ENCODE data around the gene SBSN.
A peak's percentile ranks its signal among the peaks of the same experiment; 100 is the strongest.

Gene SBSN

DNA sequence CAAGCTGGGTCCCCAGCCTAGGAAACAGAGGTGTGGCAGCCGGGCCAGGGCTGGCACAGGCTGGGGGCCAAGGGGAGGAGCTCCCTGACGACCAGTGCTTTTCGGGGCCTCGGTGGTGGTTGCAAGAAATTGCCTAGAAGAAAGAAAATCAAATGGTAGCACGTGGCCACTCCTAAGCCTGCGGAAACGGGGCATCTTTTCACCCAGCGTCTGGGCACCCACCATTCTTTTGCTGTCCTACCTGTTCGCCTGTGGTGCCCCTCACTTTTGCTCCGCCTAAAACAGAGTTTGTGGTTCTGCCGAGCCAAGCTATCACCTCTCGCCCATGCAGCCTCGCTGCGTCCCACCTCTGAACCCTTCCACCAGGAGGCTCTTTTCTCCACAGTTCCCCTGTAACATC lies 30.7 kb downstream of the SBSN start:
- H3K4me3 ChIP-seq (replicated peaks; ENCODE audit: low read depth, low read length) = no peak overlapping the region
- DNase-seq (ENCODE audit: extremely low read depth, low read depth) = no peak
- TF ChIP-seq, protein P1, sequence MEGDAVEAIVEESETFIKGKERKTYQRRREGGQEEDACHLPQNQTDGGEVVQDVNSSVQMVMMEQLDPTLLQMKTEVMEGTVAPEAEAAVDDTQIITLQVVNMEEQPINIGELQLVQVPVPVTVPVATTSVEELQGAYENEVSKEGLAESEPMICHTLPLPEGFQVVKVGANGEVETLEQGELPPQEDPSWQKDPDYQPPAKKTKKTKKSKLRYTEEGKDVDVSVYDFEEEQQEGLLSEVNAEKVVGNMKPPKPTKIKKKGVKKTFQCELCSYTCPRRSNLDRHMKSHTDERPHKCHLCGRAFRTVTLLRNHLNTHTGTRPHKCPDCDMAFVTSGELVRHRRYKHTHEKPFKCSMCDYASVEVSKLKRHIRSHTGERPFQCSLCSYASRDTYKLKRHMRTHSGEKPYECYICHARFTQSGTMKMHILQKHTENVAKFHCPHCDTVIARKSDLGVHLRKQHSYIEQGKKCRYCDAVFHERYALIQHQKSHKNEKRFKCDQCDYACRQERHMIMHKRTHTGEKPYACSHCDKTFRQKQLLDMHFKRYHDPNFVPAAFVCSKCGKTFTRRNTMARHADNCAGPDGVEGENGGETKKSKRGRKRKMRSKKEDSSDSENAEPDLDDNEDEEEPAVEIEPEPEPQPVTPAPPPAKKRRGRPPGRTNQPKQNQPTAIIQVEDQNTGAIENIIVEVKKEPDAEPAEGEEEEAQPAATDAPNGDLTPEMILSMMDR (IDR thresholded peaks at IDR 0.05; ENCODE audit: low read depth, low read length, missing control alignments) = no peak

DNA sequence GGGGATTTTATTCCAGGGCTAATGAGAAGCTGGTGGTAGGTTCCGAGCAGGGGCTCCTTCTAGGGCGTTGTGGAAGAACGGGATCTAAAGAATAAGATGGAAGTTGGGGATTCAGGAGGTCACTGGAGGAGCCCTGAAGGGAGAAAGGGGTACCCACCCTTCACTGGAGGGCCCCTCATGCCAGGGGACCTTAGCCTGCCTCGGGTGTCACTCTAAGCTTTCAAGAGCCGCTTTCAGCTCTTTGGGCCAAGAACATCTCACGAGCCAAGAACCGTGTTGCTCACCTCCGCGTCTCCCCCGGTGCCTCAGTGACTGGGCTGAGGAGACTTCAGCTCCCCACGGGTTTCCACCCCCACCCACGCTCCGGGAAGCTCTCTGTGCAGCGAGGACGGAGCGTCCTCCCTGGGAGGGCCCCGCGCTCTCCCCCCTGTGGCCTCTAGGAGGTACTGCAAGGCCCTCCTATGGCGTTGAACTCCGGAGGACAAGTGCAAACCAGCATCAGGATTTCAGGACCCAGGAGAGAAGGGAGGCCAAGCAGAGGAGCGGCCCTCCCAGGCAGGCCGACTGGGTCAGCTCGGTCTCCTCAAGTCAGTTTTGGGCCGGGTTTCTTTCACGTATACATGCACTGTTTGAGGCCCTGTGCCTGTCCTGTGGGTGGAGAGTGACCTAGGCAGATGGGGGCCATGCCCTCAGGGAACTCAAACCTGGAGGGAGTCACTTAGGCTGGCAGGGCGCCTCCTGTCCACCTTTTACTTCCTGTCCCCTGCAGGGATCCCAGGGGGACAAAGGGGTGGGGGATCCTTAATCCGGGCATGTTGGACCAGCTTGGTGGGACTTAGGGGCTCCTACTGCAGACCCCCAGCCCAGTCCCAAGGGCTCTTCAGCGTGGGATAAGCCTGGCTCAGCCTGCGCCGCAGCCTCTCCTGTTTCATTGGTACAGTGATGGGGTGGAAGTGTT lies 32.7 kb downstream of the SBSN start:
- TF ChIP-seq, protein P1 (IDR thresholded peaks at IDR 0.05; ENCODE audit: low read depth, low read length, missing control alignments) = peak; percentile 96
- no peak overlapping the region for H3K4me3 ChIP-seq (replicated peaks; ENCODE audit: low read depth, low read length)
- peak; percentile 15 for DNase-seq (ENCODE audit: extremely low read depth, low read depth)

- no peak overlapping the region for H3K4me3 ChIP-seq (replicated peaks; ENCODE audit: low read depth, low read length)
- TF ChIP-seq, protein P1 (IDR thresholded peaks at IDR 0.05; ENCODE audit: low read depth, low read length, missing control alignments) = no peak
- DNase-seq (ENCODE audit: extremely low read depth, low read depth) = no peak
Observed at GRCh38 chr19:35493971-35494370, 34.1 kb downstream of the SBSN start.

- TF ChIP-seq, protein P1 (IDR thresholded peaks at IDR 0.05; ENCODE audit: low read depth, low read length, missing control alignments) = no peak
- DNase-seq (ENCODE audit: extremely low read depth, low read depth) = no peak
- no peak overlapping the region for H3K4me3 ChIP-seq (replicated peaks; ENCODE audit: low read depth, low read length)
Observed at GRCh38 chr19:35491836-35492360, 36.2 kb downstream of the SBSN start.

DNA sequence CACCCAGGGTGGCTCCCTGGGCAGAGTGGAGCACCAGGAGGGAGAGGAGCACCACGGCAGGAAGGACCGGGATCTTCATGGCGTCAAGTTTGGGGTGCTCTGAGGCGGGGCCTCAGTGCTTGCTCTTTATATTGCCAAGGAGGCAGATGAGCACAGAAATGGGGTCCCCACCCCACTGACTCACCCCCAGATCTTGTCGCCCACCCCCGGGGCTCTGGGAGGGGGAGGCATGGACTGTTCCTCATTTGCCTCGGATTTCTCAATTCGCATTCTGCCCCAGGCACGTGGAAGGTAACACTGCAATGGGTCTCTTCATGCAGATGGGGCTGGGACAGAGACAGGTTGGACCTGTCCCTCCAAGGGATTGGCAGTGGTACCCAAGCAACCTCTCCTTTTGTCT lies 37.7 kb downstream of the SBSN start, which contains the start of gene KRTDAP:
Gene KRTDAP, minus strand, starts transcription at position 101 of the 400 bp plus-strand sequence. Its CDS starts 22 bp downstream, at position 79.
- TF ChIP-seq, protein P1 (IDR thresholded peaks at IDR 0.05; ENCODE audit: low read depth, low read length, missing control alignments) = no peak
- no peak for DNase-seq (ENCODE audit: extremely low read depth, low read depth)
- no peak within 1 kb of the TSS for H3K4me3 ChIP-seq (replicated peaks; ENCODE audit: low read depth, low read length)

DNA sequence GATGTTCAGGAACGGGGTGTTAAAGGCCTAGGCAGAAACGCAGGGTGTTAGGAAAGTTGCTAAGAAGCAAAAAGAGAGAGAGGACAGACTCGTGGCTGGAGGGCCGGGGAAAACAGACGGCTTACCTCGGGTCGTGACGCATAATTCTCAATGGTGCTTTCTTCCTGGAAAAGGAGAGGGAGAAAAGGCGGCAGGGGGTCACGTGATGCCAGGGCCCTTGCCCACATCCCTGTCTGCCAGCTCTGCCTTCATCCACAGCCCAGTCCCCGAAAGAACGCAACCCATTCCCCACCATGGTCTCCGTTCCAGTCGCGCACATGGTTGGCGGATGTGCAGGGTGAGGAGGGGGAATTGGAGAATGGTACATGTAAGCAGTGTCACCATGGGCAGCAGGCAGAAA lies 39.4 kb downstream of the SBSN start:
- no peak overlapping the region for H3K4me3 ChIP-seq (replicated peaks; ENCODE audit: low read depth, low read length)
- TF ChIP-seq, protein P1 (IDR thresholded peaks at IDR 0.05; ENCODE audit: low read depth, low read length, missing control alignments) = no peak
- DNase-seq (ENCODE audit: extremely low read depth, low read depth) = no peak
